ENCODE data around the gene CHRNA7. TPM values are rescaled to one million over a fixed set of nuclear protein-coding genes. Genes with fewer than 3 reads are reported as not detected.

Gene CHRNA7
- total and polyA plus RNA-seq, 9 of the 15 experiments (the other 6 are each of a cell fraction or from before 2014, with no cell fraction given) = 0.04 TPM; not detected in 8

DNA sequence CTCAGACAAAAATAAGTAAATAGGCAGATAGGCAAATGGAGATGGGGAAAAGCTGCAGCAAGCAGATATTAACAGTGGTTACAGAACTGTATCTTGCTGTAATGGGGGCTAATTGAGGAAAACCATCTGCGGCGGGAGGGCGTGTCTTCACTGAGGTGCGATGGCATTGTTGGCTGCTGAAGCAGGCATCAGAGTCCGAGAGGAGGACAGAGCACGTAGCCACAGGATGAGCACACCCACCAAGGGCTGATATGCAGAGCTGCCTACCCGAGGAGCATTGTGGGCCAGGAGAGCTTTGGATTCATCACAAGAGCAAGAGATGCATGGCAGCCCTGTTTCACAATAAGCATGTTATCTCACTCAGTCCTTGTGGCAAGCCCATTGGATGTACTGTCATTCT lies 30.4 kb downstream of the CHRNA7 start:
- BruUV-seq (replicated peaks) = no TSS peak

More for the DNA sequence above, 30.4 kb downstream of the CHRNA7 start:
- in situ Hi-C loops (cut with MboI) = no loop called here
- DNase-seq (ENCODE audit: extremely low read depth in 1 of 4, low spot score in 3 of 4) (no peak), ATAC-seq (no peak), FAIRE-seq (no peak)
- Histone ChIP-seq H3K27me3 (ENCODE audit: control insufficient read depth in 2 of 2, insufficient read depth in 2 of 2, low read length in 2 of 2) (no peaks in the 10 kb centered on the region; a peak in 1 of 5 replicates), H3K4me3 (no peak overlapping the region), H4K20me1 (replicated peaks; ENCODE audit: control insufficient read depth, insufficient read depth, low read length) (no peaks in the 10 kb centered on the region), H3K36me3 (ENCODE audit: control insufficient read depth, insufficient read depth, low read length) (no peaks in the 10 kb centered on the region), H2AFZ (ENCODE audit: low read depth, low read length) (no peak overlapping the region), H3K9ac (ENCODE audit: insufficient read depth in 1 of 2, low read depth in 2 of 2, low read length in 2 of 2) (no peak overlapping the region), H3K79me2 (ENCODE audit: control insufficient read depth, insufficient read depth, low read length) (no peaks in the 10 kb centered on the region), H3K4me1 (replicated peaks in 1 of 2; ENCODE audit: control insufficient read depth in 2 of 2, insufficient read depth in 2 of 2, low read length in 2 of 2) (no peaks in the 10 kb centered on the region), H3K9me1 (ENCODE audit: control insufficient read depth, insufficient read depth, low read length) (no peaks in the 10 kb centered on the region), H3K27ac (ENCODE audit: extremely low read depth, low read depth, low read length) (no peak overlapping the region), H3K9me3 (replicated peaks; ENCODE audit: control insufficient read depth, insufficient read depth, low read depth, low read length) (no peaks in the 10 kb centered on the region), H3K4me2 (ENCODE audit: insufficient read depth, low read length) (no peak overlapping the region)
- 2% methylated on average over 7 of the region's 7 CpGs for WGBS (ENCODE audit: insufficient coverage, low coverage, missing lambda C conversion rate)
- no peak for TF ChIP-seq ZNF436 (CRISPR knock-in tag; IDR thresholded peaks at IDR 0.05)
- TF ChIP-seq KLF1 (tag; IDR thresholded peaks at IDR 0.05) = no peak
- TF ChIP-seq SAFB (IDR thresholded peaks at IDR 0.05; ENCODE audit: borderline replicate concordance, low read depth, low read length) = no peak
- TF ChIP-seq, protein P1, sequence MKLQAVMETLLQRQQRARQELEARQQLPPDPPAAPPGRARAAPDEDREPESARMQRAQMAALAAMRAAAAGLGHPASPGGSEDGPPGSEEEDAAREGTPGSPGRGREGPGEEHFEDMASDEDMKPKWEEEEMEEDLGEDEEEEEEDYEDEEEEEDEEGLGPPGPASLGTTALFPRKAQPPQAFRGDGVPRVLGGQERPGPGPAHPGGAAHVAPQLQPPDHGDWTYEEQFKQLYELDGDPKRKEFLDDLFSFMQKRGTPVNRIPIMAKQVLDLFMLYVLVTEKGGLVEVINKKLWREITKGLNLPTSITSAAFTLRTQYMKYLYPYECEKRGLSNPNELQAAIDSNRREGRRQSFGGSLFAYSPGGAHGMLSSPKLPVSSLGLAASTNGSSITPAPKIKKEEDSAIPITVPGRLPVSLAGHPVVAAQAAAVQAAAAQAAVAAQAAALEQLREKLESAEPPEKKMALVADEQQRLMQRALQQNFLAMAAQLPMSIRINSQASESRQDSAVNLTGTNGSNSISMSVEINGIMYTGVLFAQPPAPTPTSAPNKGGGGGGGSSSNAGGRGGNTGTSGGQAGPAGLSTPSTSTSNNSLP (IDR thresholded peaks at IDR 0.05; ENCODE audit: borderline replicate concordance, low read depth, low read length) = no peak
- TF ChIP-seq EZH2 (IDR thresholded peaks at IDR 0.05; ENCODE audit: borderline replicate concordance, low read depth, low read length) = no peak
- TF ChIP-seq ZNF134 (CRISPR knock-in tag; conservative IDR thresholded peaks at IDR 0.05) = no peak
- TF ChIP-seq, protein P2, sequence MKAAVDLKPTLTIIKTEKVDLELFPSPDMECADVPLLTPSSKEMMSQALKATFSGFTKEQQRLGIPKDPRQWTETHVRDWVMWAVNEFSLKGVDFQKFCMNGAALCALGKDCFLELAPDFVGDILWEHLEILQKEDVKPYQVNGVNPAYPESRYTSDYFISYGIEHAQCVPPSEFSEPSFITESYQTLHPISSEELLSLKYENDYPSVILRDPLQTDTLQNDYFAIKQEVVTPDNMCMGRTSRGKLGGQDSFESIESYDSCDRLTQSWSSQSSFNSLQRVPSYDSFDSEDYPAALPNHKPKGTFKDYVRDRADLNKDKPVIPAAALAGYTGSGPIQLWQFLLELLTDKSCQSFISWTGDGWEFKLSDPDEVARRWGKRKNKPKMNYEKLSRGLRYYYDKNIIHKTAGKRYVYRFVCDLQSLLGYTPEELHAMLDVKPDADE (conservative IDR thresholded peaks at IDR 0.05; ENCODE audit: control insufficient read depth, low read depth, low read length) = no peak
- TF ChIP-seq, protein P3, sequence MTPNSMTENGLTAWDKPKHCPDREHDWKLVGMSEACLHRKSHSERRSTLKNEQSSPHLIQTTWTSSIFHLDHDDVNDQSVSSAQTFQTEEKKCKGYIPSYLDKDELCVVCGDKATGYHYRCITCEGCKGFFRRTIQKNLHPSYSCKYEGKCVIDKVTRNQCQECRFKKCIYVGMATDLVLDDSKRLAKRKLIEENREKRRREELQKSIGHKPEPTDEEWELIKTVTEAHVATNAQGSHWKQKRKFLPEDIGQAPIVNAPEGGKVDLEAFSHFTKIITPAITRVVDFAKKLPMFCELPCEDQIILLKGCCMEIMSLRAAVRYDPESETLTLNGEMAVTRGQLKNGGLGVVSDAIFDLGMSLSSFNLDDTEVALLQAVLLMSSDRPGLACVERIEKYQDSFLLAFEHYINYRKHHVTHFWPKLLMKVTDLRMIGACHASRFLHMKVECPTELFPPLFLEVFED (CRISPR knock-in tag; conservative IDR thresholded peaks at IDR 0.05) = no peak
- TF ChIP-seq, protein P4, sequence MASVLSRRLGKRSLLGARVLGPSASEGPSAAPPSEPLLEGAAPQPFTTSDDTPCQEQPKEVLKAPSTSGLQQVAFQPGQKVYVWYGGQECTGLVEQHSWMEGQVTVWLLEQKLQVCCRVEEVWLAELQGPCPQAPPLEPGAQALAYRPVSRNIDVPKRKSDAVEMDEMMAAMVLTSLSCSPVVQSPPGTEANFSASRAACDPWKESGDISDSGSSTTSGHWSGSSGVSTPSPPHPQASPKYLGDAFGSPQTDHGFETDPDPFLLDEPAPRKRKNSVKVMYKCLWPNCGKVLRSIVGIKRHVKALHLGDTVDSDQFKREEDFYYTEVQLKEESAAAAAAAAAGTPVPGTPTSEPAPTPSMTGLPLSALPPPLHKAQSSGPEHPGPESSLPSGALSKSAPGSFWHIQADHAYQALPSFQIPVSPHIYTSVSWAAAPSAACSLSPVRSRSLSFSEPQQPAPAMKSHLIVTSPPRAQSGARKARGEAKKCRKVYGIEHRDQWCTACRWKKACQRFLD (CRISPR knock-in tag; IDR thresholded peaks at IDR 0.05) = no peak
- ChIA-PET POLR2A (no interaction called here), CTCF (ENCODE audit: low intra/inter-chr PET ratio) (no interaction called here)
- intact Hi-C loops (cut with micrococcal nuclease) = no loop called here

Measured in K562 (cell line).